DMS 273 treated with DMSO at 0.1 percent for 48 hours (cell line): ENCODE results near the gene KCNIP1.
"Not testable (repeated sequence)": the region's sequence is repeated elsewhere in the genome, so short reads cannot be mapped to it uniquely, and the experiment has no call there.

Experiments
- DNase-seq: peaks from one replicate; lab custom pipeline; 2025; lab: John Stamatoyannopoulos, UW

The KCNIP1 gene

GRCh38 chr5:170536525-170536924 is 32.7 kb downstream of the KCNIP1 start:
- no peak for DNase-seq

GRCh38 chr5:170537451-170538095 is 33.8 kb downstream of the KCNIP1 start:
- no peak for DNase-seq

- DNase-seq: no peak
These were observed 34.3 kb downstream of the KCNIP1 start for GRCh38 chr5:170538096-170538465.

GRCh38 chr5:170538696-170539586 is 35.1 kb downstream of the KCNIP1 start:
- no peak for DNase-seq

- DNase-seq: no peak
These were observed 36.5 kb downstream of the KCNIP1 start for GRCh38 chr5:170540271-170540670.

GRCh38 chr5:170541146-170541769 is 37.4 kb downstream of the KCNIP1 start:
- DNase-seq: no peak

GRCh38 chr5:170542691-170543293 is 39.0 kb downstream of the KCNIP1 start:
- no peak for DNase-seq

GRCh38 chr5:170545313-170545712 is 41.5 kb downstream of the KCNIP1 start:
- DNase-seq: no peak

- no peak for DNase-seq
These were observed 42.0 kb downstream of the KCNIP1 start for GRCh38 chr5:170545811-170546210.

GRCh38 chr5:170546282-170546681 is 42.5 kb downstream of the KCNIP1 start:
- DNase-seq: no peak

GRCh38 chr5:170550382-170550781 is 46.6 kb downstream of the KCNIP1 start:
- DNase-seq: not testable (repeated sequence)

- no peak for DNase-seq
These were observed 47.3 kb downstream of the KCNIP1 start for GRCh38 chr5:170551076-170551475.

GRCh38 chr5:170551622-170552021 is 47.8 kb downstream of the KCNIP1 start:
- DNase-seq: no peak

GRCh38 chr5:170552621-170553115 is 48.8 kb downstream of the KCNIP1 start:
- peak; percentile 19 for DNase-seq

- no peak for DNase-seq
These were observed 49.4 kb downstream of the KCNIP1 start for GRCh38 chr5:170553218-170553617.

GRCh38 chr5:170554521-170555267 is 50.9 kb downstream of the KCNIP1 start:
- no peak for DNase-seq

- DNase-seq: no peak
These were observed 53.5 kb downstream of the KCNIP1 start for GRCh38 chr5:170557314-170557713.

- DNase-seq: no peak
These were observed 55.5 kb downstream of the KCNIP1 start for GRCh38 chr5:170559296-170559695.

GRCh38 chr5:170560938-170561337 is 57.1 kb downstream of the KCNIP1 start:
- DNase-seq: no peak

- no peak for DNase-seq
These were observed 58.5 kb downstream of the KCNIP1 start for GRCh38 chr5:170562166-170562874.

GRCh38 chr5:170562875-170563228 is 59.0 kb downstream of the KCNIP1 start:
- no peak for DNase-seq
